GM19328 (cell line): ENCODE results near the gene SMYD2.

ENCODE experiments used
- ATAC-seq: cut with Tn5 transposase; IDR thresholded peaks from one replicate; pipeline ENCODE4 v1.9.1; 2021; ENCODE audit warnings: mild to moderate bottlenecking, moderate library complexity; ENCODE audit not compliant: unreplicated experiment

Gene SMYD2

GRCh38 chr1:214281021-214281719, at the start of gene SMYD2:
SMYD2 (plus strand) TSS chr1:214281159; CDS start chr1:214281255, 96 bp downstream.
- ATAC-seq, result peak; percentile 75

- no peak for ATAC-seq
Measured at GRCh38 chr1:214233856-214234634, 46.9 kb upstream of the SMYD2 start.

- ATAC-seq, result no peak
Measured at GRCh38 chr1:214234635-214235025, 46.3 kb upstream of the SMYD2 start.

- ATAC-seq, result no peak
Measured at GRCh38 chr1:214236477-214236876, 44.5 kb upstream of the SMYD2 start.

- ATAC-seq, result no peak
Measured at GRCh38 chr1:214241060-214241459, 39.9 kb upstream of the SMYD2 start.

GRCh38 chr1:214244252-214244651, 36.7 kb upstream of the SMYD2 start:
- ATAC-seq, result no peak

GRCh38 chr1:214244841-214245240, 36.1 kb upstream of the SMYD2 start:
- ATAC-seq, result no peak

- ATAC-seq, result no peak
Measured at GRCh38 chr1:214247501-214248041, 33.4 kb upstream of the SMYD2 start.

GRCh38 chr1:214248311-214249085, 32.5 kb upstream of the SMYD2 start:
- ATAC-seq, result no peak

- no peak for ATAC-seq
Measured at GRCh38 chr1:214249651-214250050, 31.3 kb upstream of the SMYD2 start.

GRCh38 chr1:214251354-214251753, 29.6 kb upstream of the SMYD2 start:
- ATAC-seq, result no peak

- no peak for ATAC-seq
Measured at GRCh38 chr1:214255509-214255908, 25.4 kb upstream of the SMYD2 start.

GRCh38 chr1:214259353-214259977, 21.5 kb upstream of the SMYD2 start:
- no peak for ATAC-seq

GRCh38 chr1:214260561-214261205, 20.3 kb upstream of the SMYD2 start:
- no peak for ATAC-seq

GRCh38 chr1:214261206-214262123, 19.5 kb upstream of the SMYD2 start:
- ATAC-seq, result peak; percentile 91

- no peak for ATAC-seq
Measured at GRCh38 chr1:214264196-214264595, 16.8 kb upstream of the SMYD2 start.

GRCh38 chr1:214264976-214265375, 16.0 kb upstream of the SMYD2 start:
- no peak for ATAC-seq

- no peak for ATAC-seq
Measured at GRCh38 chr1:214270097-214270650, 10.8 kb upstream of the SMYD2 start.
